Activated CD4-positive, alpha-beta T cell treated with anti-CD3 and anti-CD28 coated beads, Interleukin-2, amount 50 U/mL, for 4 hours (primary cell): ENCODE results near the gene ZNF185.

ENCODE experiments used
- DNase-seq, 2 experiments: peaks; one replicate each; pipeline ENCODE4 v3.0.0-alpha.2; 2020

The ZNF185 gene

GRCh38 chrX:152918707-152919106 lies 20.8 kb downstream of the ZNF185 start:
- DNase-seq = no peak

GRCh38 chrX:152923599-152923998 lies 25.7 kb downstream of the ZNF185 start:
- no peak for DNase-seq

- no peak for DNase-seq
Observed at GRCh38 chrX:152925835-152926234, 28.0 kb downstream of the ZNF185 start.

- DNase-seq = peak; percentile 35 to 50
Observed at GRCh38 chrX:152926279-152926678, 28.4 kb downstream of the ZNF185 start.

DNA sequence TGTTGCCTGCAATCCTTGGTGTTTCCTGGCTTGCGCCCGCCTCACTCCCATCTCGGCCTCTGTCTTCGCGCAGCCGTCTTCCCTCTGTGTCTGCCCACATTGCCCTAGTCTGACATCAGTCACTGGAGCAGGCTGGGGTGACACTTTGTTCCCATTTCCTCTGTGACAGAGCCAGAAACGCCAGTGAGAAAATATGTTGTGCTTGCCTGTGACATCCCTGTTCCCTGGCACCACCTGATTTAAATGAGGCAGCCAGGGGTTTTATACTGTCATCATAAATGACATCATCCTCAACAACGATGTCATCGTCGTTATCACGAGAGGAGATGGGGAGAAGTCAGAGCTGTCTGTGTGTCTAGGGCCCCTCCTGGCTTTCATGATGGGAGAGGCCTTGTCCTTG lies 29.1 kb downstream of the ZNF185 start:
- DNase-seq = no peak

DNA sequence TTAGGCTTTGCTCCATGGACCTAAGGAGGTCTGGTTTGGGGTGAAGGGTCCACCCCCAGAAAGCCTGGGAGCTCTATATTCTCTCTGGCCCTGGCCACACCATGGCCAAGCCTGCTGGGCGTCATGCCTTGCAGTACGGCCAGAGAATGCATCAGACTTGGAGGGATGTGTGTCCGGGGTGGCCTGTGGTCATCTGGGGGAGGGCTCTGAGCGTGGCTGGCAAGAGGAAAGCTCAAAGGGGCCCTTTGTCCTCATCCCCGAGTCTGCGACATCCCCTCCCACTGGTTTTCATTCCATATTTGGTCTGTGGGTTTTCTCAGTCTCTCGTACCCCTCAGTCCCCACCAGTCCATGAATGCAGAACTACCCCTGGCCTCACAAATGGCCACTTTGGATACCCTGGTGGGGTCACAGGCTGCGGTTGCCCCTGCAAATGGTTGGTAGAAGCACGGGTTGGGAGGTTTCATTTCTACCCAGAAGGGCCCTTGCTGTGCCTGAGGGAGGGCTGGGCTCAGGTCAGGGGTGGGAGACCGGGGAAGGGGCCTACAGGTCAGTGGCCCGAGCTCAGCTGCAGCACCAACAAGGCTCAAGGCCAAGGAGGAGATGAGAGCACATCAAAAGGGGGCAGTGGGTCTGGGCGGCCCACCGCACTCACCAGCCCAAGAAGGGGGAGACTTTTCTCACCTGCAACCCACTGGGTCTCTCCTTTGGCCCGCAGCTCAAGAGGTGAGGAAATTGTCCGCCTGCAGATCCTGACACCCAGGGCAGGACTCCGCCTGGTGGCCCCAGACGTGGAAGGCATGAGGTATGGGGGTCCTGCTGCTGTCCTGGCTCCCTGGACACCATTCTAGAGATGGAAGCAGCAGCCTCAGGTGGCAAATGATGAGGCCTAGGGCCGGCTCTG lies 30.2 kb downstream of the ZNF185 start:
- no peak for DNase-seq

- DNase-seq = no peak
Observed at GRCh38 chrX:152928761-152929400, 31.0 kb downstream of the ZNF185 start.

- DNase-seq = no peak
Observed at GRCh38 chrX:152929898-152930297, 32.0 kb downstream of the ZNF185 start.

DNA sequence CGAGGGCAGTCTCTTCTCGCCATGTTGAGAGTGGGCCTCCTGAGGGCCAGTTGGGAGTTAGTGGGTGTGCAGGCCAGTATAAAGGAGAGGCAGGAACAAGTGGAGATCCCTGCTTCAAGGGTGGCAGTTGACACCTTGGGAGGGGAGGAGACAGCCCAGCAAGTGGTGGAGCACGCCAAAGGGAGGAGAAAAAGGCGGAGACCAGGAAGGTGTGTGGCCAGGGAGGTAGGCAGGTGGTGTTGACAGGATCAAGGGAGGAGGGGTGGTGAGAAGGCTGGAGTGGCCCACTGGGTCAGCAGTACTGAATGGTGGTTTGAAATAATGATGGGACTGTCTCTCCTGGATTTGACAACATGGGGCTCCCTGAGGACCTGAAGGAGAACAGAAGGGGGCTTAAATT lies 32.6 kb downstream of the ZNF185 start:
- DNase-seq = no peak

GRCh38 chrX:152932144-152932543 lies 34.3 kb downstream of the ZNF185 start:
- no peak for DNase-seq

GRCh38 chrX:152932598-152933175 lies 34.8 kb downstream of the ZNF185 start:
- DNase-seq = no peak

- no peak for DNase-seq
Observed at GRCh38 chrX:152936306-152936705, 38.4 kb downstream of the ZNF185 start.

DNA sequence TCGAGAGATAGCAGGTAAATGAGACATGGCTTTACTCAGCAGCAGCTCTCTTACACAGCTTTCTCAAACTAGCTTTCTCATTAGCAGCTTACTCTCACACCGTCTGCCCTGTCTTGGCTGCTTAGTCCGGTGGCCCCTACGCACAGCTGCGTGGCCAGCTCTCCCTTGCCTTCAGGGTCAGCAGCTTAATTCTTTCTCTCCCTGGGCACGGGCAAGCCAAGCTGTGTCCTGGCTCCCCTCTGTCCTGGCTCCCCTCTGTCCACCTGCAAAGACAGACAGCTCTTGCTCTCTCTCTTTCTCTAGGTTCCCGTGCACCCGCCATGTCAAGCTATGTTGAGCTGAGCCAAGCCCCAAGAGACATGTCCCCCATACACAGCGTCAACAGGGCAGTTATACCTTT lies 39.4 kb downstream of the ZNF185 start:
- DNase-seq = no peak

GRCh38 chrX:152941328-152942076 lies 43.6 kb downstream of the ZNF185 start:
- DNase-seq = peak; percentile 83 to 86

DNA sequence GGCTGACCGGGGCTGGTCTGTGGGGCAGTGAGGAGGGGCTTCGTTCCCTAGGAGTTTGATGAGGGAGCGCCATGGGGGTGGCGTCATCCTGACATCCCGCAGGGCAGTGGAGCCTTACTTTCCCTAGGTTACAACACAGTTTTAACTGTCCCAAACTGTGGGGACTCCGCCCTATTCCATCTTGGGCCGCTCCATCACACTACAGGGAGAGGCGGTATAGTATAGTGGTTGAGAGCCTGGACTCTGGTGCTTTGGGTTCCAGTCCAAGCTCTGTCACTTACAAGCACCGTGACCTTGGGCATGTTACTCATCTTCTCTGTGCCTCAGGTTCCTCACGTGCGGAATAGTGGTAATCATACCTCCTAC lies 44.2 kb downstream of the ZNF185 start:
- no peak for DNase-seq

GRCh38 chrX:152943826-152944225 lies 46.0 kb downstream of the ZNF185 start:
- no peak for DNase-seq

DNA sequence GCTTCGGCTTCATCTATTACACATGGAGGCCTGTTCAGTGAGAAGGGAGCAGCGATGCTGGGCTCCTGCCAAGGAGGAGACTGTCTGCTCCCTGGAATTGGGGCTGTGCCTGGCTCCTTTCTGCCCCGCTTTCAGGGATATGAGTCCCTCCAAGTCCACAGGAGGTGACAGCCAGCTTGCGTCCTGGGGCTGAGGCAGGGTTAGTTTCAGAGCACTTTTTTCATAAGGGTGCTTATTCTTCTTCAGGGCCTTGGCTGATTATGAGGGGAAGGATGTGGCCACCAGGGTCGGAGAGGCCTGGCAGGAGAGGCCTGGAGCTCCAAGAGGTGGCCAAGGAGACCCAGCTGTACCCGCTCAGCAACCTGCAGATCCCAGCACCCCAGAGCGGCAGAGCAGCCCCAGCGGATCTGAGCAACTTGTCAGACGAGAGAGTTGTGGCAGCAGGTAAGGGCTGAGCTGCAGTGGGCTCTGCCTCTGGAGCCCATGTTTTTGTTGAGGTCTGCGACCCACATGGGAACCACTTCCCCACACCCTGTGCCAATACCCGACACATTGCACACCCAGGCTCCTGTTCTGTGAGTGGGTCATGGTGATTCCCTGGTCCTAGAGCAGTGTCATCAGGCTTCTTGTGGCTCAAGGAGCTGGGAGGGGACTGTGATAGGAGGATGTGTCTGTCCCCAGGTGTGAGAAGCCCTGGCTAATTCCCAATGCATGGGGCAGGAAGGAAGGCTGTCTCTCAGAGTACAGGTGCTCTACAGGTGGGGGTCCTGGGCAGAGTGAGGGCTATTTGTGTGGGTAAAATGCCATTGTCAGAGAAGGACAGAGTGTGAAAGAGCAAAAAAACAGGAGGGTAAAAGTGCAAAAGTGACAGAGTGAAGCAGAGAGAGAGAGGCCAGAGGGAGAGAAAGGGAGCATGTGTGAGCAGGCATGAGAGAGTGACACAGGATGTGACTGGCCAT lies 47.4 kb downstream of the ZNF185 start:
- DNase-seq = no peak

DNA sequence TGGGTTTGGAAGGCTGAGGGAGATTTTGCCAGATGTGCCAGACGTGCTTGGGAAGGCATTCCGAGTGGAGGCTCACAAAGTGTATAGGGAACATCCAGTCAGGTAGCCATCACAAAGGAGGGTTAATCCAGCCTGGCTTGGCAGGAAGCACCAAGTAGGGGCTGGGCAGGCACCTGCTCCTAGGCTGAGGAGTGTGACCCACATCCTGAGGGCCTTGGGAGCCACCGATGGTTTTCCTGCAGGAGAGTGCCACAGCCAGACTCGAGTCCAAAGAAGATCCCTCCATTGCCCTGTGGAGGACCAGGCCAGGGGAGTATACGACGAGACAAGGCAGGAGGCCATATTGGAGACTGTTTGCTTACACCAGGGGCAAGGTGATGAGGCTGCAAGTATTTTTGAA lies 48.8 kb downstream of the ZNF185 start:
- DNase-seq = no peak
